Activated CD8-positive, alpha-beta T cell treated with anti-CD3 and anti-CD28 coated beads for 36 hours (primary cell): ENCODE measurements around the gene DRC7. TPM values are rescaled to one million over a fixed set of nuclear protein-coding genes. Genes with fewer than 3 reads are reported as not detected.
"Not testable (repeated sequence)": the region's sequence is repeated elsewhere in the genome, so short reads cannot be mapped to it uniquely, and the experiment has no call there.

Experiments used
- ATAC-seq: fragments of 200-7000 bp; cut with Tn5 transposase; one replicate; pipeline ENCODE4 v1.10.0; 2021; ENCODE audit warnings: mild to moderate bottlenecking, moderate library complexity
- CTCF ChIA-PET: fragments of 350-600 bp; sonication (Branson Sonifier 250); formaldehyde crosslinking; loops from one replicate; lab custom pipeline; 2021; ENCODE audit warnings: antibody characterized with exemption; lab: Charles Lee
- POLR2A ChIA-PET: fragments of 350-600 bp; sonication (Branson Sonifier 250); formaldehyde crosslinking; loops from one replicate; lab custom pipeline; 2021; ENCODE audit warnings: antibody characterized with exemption; lab: Charles Lee
- DNase-seq: peaks from one replicate; pipeline ENCODE4 v3.0.0-alpha.2; 2020
- H3K27ac Mint-ChIP-seq: one replicate; pipeline ENCODE4 v1.8.0; 2021; ENCODE audit warnings: mild to moderate bottlenecking, mixed read lengths
- H3K27me3 Mint-ChIP-seq: one replicate; pipeline ENCODE4 v1.8.0; 2021; ENCODE audit warnings: mixed read lengths
- H3K36me3 Mint-ChIP-seq: one replicate; pipeline ENCODE4 v1.8.0; 2021; ENCODE audit warnings: low read depth, mixed read lengths
- H3K4me1 Mint-ChIP-seq: one replicate; pipeline ENCODE4 v1.8.0; 2021; ENCODE audit warnings: low read depth, mixed read lengths
- H3K4me3 Mint-ChIP-seq: one replicate; pipeline ENCODE4 v1.8.0; 2021; ENCODE audit warnings: mild to moderate bottlenecking, moderate library complexity, mixed read lengths
- H3K9me3 Mint-ChIP-seq: one replicate; pipeline ENCODE4 v1.8.0; 2021; ENCODE audit warnings: mixed read lengths
- intact Hi-C: fragments of 100-400 bp; cut with micrococcal nuclease; formaldehyde crosslinking; loops from one replicate; pipeline ENCODE4 v1.10.0; 2022
- total RNA-seq, 2 experiments: library from RNA; stranded (reverse); gene quantifications; one replicate each; pipeline ENCODE4 v1.2.3, GENCODE V29; 2021
- TF ChIP-seq, protein P1 (sequence below): fragments of 200-600 bp; IDR thresholded peaks from one replicate; pipeline ENCODE4 v1.8.0; 2022; ENCODE audit warnings: antibody characterized with exemption, mild to moderate bottlenecking

DRC7 gene
- total RNA-seq, 2 experiments from 2014 or later = 0.58 TPM; not detected in 1

DNA sequence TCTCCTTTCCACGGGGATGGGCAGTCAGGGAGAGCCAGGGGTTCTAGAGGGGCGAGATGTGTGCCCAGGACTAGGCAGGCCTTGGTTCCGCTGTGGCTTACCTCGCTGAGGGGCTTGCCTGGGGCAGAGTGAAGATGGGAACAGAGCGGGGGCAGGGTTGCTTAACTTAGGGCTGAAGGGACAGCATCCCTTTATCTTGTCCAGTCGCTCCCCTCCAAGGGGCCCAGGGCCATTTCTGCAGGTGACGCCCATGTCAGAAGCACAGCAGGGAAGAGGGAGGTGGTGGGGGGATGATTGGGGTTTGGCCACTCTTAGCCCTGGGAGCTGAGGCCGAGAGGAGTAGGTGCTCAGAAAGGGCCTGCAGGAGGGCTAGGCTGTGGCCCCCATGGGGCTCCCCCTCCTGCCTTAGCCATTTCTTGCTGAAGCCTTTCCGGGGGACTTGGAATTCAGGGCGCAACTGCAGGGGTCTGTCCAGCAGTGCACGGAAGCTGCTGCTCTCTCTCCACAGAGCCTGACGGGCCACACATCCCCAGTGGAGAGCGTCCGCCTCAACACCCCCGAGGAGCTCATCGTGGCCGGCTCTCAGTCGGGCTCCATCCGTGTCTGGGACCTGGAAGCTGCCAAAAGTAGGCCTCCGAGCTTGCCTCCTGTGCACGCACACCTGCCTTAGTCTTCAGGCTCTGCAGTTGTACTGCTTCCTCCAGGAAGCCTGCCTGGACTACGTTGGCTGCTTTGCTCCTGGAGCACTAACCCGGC is 49.5 kb downstream of the DRC7 start:
- intact Hi-C loops = no loop called here
- ATAC-seq = no peak
- Mint-ChIP-seq H3K36me3 (peaks cover 2% of the 10 kb centered on the region), H3K4me3 (no peak overlapping the region), H3K27ac (no peak overlapping the region), H3K9me3 (no peaks in the 10 kb centered on the region), H3K27me3 (no peaks in the 10 kb centered on the region), H3K4me1 (no peaks in the 10 kb centered on the region)
- CTCF ChIA-PET = interaction anchor here (1.0 kb wide), 1 partner anchor 13 kb away, joined by 4 read pairs; no protein-coding TSS in a partner anchor
- DNase-seq = no peak
- POLR2A ChIA-PET = no interaction called here
- TF ChIP-seq, protein P1, sequence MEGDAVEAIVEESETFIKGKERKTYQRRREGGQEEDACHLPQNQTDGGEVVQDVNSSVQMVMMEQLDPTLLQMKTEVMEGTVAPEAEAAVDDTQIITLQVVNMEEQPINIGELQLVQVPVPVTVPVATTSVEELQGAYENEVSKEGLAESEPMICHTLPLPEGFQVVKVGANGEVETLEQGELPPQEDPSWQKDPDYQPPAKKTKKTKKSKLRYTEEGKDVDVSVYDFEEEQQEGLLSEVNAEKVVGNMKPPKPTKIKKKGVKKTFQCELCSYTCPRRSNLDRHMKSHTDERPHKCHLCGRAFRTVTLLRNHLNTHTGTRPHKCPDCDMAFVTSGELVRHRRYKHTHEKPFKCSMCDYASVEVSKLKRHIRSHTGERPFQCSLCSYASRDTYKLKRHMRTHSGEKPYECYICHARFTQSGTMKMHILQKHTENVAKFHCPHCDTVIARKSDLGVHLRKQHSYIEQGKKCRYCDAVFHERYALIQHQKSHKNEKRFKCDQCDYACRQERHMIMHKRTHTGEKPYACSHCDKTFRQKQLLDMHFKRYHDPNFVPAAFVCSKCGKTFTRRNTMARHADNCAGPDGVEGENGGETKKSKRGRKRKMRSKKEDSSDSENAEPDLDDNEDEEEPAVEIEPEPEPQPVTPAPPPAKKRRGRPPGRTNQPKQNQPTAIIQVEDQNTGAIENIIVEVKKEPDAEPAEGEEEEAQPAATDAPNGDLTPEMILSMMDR = no peak

DNA sequence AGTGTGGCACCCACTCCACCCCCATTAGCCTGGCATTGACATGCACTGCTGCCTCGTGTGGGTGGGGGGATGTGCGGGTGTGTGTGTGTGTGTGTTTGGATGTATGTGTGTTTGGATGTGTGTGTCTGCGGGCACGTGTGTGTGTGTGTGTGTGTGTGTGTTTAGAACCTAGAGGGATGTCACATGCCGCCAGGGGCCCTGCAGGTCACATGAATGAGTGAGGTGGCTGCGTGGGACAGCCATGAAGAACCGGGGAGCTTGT is 50.0 kb downstream of the DRC7 start:
- H3K27ac Mint-ChIP-seq = no peak overlapping the region
- ChIA-PET POLR2A (interaction anchor here (1.2 kb wide), 1 partner anchor 10 kb away, joined by 3 read pairs; no protein-coding TSS in a partner anchor), CTCF (interaction anchor here (1.0 kb wide), 1 partner anchor 12 kb away, joined by 4 read pairs; no protein-coding TSS in a partner anchor)
- H3K36me3 Mint-ChIP-seq = peaks cover 2% of the 10 kb centered on the region
- no peaks in the 10 kb centered on the region for H3K27me3 Mint-ChIP-seq
- H3K4me1 Mint-ChIP-seq = no peaks in the 10 kb centered on the region
- TF ChIP-seq, protein P1 = no peak
- ATAC-seq (no peak), DNase-seq (no peak)
- no peaks in the 10 kb centered on the region for H3K9me3 Mint-ChIP-seq
- intact Hi-C loops = no loop called here
- no peak overlapping the region for H3K4me3 Mint-ChIP-seq

DNA sequence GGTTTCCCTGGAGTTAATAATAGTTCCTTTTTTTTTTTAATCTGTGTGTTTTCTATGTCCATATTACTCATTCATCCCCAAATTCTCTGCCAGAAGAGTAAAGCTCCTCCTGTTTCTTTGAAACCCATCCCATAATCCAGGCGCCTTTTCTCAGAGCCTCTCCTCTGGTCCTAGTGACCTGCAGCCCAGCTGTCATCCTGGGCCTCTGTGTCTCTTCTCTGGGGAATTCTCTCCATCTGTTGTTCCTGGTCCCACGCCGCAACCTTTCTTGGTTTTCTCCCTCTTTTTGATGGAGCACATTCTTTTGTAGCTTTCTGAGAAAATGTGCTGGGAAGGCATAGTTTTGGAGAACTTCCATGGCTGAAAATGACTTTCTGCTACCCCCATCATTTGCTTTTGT is 51.2 kb downstream of the DRC7 start:
- Mint-ChIP-seq H3K27ac (no peak overlapping the region), H3K4me1 (no peaks in the 10 kb centered on the region), H3K27me3 (no peaks in the 10 kb centered on the region), H3K9me3 (no peaks in the 10 kb centered on the region), H3K36me3 (peaks cover 2% of the 10 kb centered on the region), H3K4me3 (no peak overlapping the region)
- no peak for DNase-seq
- ChIA-PET CTCF (interaction anchor here (0.9 kb wide), 1 partner anchor 11 kb away, joined by 3 read pairs; no protein-coding TSS in a partner anchor), POLR2A (interaction anchor here (1.0 to 1.2 kb wide), 2 partner anchors 9 to 40 kb away, joined by 3 read pairs; no protein-coding TSS in a partner anchor)
- TF ChIP-seq, protein P1 = no peak
- ATAC-seq = no peak
- intact Hi-C loops = no loop called here

DNA sequence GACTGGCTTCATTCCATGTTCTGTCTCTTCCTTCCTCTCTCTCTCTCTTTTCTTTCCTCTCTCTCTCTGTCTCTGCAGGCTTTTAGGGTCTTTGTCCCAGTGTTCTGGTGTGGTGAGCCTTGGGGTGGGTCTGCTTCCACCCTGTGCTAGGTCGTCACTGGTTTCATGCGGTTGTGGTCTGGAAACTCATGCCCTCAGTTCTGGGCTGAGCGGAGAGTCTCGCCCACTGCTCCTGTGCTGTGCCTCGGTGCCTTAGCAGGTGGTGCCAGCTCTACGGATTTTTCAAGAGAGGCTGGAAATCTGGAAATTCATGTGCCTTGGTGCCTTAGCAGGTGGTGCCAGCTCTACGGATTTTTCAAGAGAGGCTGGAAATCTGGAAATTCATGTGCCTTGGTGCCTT is 51.7 kb downstream of the DRC7 start:
- H3K4me1 Mint-ChIP-seq, POLR2A ChIA-PET, H3K4me3 Mint-ChIP-seq, H3K36me3 Mint-ChIP-seq, H3K27me3 Mint-ChIP-seq, H3K27ac Mint-ChIP-seq, H3K9me3 Mint-ChIP-seq, DNase-seq, intact Hi-C loops, ATAC-seq: not testable (repeated sequence)
- CTCF ChIA-PET = interaction anchor here (0.9 kb wide), 1 partner anchor 10 kb away, joined by 3 read pairs; no protein-coding TSS in a partner anchor

DNA sequence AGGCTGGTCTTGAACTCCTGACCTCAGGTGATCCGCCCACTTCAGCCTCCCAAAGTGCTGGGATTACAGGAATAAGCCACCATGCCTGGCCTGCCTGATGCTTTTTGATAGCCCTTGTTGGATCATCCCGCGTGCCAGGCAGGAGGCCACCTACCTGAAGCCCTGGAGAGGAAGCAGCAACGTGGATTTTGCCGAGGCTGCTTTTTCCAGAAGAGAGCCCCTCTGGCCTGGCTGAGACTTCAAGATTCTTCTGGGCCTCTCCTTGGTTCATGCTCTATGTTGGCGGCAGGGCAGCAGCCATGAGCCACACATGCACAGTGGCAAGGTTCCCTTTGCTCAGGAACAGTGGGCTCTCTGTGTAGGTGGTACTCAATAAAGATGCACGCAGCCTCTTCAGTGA is 52.5 kb downstream of the DRC7 start:
- Mint-ChIP-seq H3K4me3 (no peak overlapping the region), H3K27ac (no peak overlapping the region), H3K9me3 (no peaks in the 10 kb centered on the region), H3K4me1 (no peaks in the 10 kb centered on the region), H3K36me3 (peaks cover 5% of the 10 kb centered on the region), H3K27me3 (no peaks in the 10 kb centered on the region)
- POLR2A ChIA-PET = no interaction called here
- intact Hi-C loops = no loop called here
- ATAC-seq (no peak), DNase-seq (no peak)
- TF ChIP-seq, protein P1 = no peak
- CTCF ChIA-PET = interaction anchor here (2.5 kb wide), 1 partner anchor 10 kb away, joined by 9 read pairs; no protein-coding TSS in a partner anchor
